HCT116 (cell line): ENCODE data around the gene CHURC1. TPM values are rescaled to one million over a fixed set of nuclear protein-coding genes. Genes with fewer than 3 reads are reported as not detected.

Experiments
- ATAC-seq: fragments of 200-7000 bp; cut with Tn5 transposase; 2 replicates; pipeline ENCODE4 v1.9.1; 2020; ENCODE audit warnings: mild to moderate bottlenecking, moderate library complexity
- BruUV-seq: library from RNA; stranded (reverse); fragments of 400-500 nt; replicated peaks from 2 replicates; lab custom pipeline; 2021; lab: Mats Ljungman, UMichigan
- CTCF ChIA-PET: fragments of 300-600 bp; sonication (Branson Sonifier 250); formaldehyde crosslinking; loops from one replicate; lab custom pipeline; 2021; ENCODE audit warnings: antibody characterized with exemption; lab: Charles Lee
- POLR2A ChIA-PET: fragments of 300-600, 350-600 bp; sonication (Branson Sonifier 250); formaldehyde crosslinking; loops from one replicate; lab custom pipeline; 2021; ENCODE audit warnings: antibody characterized with exemption; lab: Charles Lee
- RAD21 ChIA-PET, 2 experiments: fragments of 300-600 bp; sonication (Branson Sonifier 250); formaldehyde crosslinking; loops; one replicate each; lab custom pipeline; 2023; ENCODE audit warnings: low total read pairs in 2 of 2; ENCODE audit not compliant: uncharacterized antibody in 2 of 2, unreplicated experiment in 2 of 2, low non-redundant PET in 1 of 2; lab: Charles Lee
- DNase-seq: peaks from one replicate; pipeline ENCODE4 v3.0.0-alpha.2; 2010; ENCODE audit warnings: low read depth, low spot score
- H2AFZ ChIP-seq: fragments of 200-600 bp; shearing (Covaris generic), sonication (generic); 2 replicates; pipeline ENCODE4 v1.6.1; 2017; ENCODE audit warnings: low read depth, mixed run types, mixed read lengths, antibody characterized with exemption, low read length; ENCODE audit not compliant: poor library complexity, severe bottlenecking
- H3K27ac ChIP-seq: 2 replicates; pipeline ENCODE4 v1.5.1; 2012; ENCODE audit warnings: low read depth, low read length
- H3K27me3 ChIP-seq: fragments of 200-600 bp; sonication (generic); 2 replicates; pipeline ENCODE4 v1.6.1; 2016; ENCODE audit warnings: mixed run types, low read length, mixed read lengths; ENCODE audit not compliant: insufficient read depth
- H3K36me3 ChIP-seq, 2 experiments: fragments of 200-500 bp in 1 of 2; fragments of 200-600 bp in 1 of 2; sonication (Bioruptor generic) in 1 of 2; sonication (generic) in 1 of 2; 2 replicates each; pipeline versions ENCODE4 v1.5.1 to v1.6.1; 2014 to 2016; ENCODE audit warnings: low read length in 2 of 2, inconsistent platforms in 1 of 2, mixed read lengths in 1 of 2, mixed run types in 1 of 2; ENCODE audit not compliant: insufficient read depth in 2 of 2, control insufficient read depth in 1 of 2
- H3K4me1 ChIP-seq, 2 experiments: fragments of 200-600 bp in 1 of 2; sonication (generic) in 1 of 2; 2 replicates each; pipeline versions ENCODE4 v1.5.1 to v1.6.1; 2012 to 2017; ENCODE audit warnings: low read length in 2 of 2, inconsistent platforms in 1 of 2, mild to moderate bottlenecking in 1 of 2, mixed read lengths in 1 of 2, mixed run types in 1 of 2, moderate library complexity in 1 of 2; ENCODE audit not compliant: insufficient read depth in 2 of 2, control insufficient read depth in 1 of 2
- H3K4me2 ChIP-seq: fragments of 200-600 bp; sonication (generic); 2 replicates; pipeline ENCODE4 v1.6.1; 2017; ENCODE audit warnings: mixed run types, low read length, mixed read lengths
- H3K4me3 ChIP-seq, 2 experiments: fragments of 200-600 bp in 1 of 2; sonication (generic) in 1 of 2; replicated peaks in 1 of 2; 2 replicates each; pipeline ENCODE4 v1.5.1; 2011 to 2016; ENCODE audit warnings: low read length in 2 of 2, control low read depth in 1 of 2, low read depth in 1 of 2, mild to moderate bottlenecking in 1 of 2, mixed read lengths in 1 of 2, mixed run types in 1 of 2
- H3K79me2 ChIP-seq: fragments of 200-600 bp; sonication (generic); 2 replicates; pipeline ENCODE4 v1.6.1; 2017; ENCODE audit warnings: mild to moderate bottlenecking, mixed run types, low read length, moderate library complexity, mixed read lengths; ENCODE audit not compliant: insufficient read depth
- H3K9ac ChIP-seq: fragments of 200-600 bp; sonication (generic); 2 replicates; pipeline ENCODE4 v1.6.1; 2016; ENCODE audit warnings: low read length, mixed read lengths
- H3K9me2 ChIP-seq: fragments of 200-600 bp; sonication (generic), shearing (Covaris generic); 2 replicates; pipeline ENCODE4 v1.6.1; 2017; ENCODE audit warnings: mixed run types, mild to moderate bottlenecking, moderate library complexity; ENCODE audit not compliant: insufficient read depth
- H3K9me3 ChIP-seq, 2 experiments: fragments of 200-500 bp in 1 of 2; fragments of 200-600 bp in 1 of 2; sonication (Bioruptor generic) in 1 of 2; sonication (generic) in 1 of 2; 2 replicates each; pipeline ENCODE4 v1.6.1; 2014 to 2017; ENCODE audit warnings: low read length in 2 of 2, mixed read lengths in 2 of 2, inconsistent platforms in 1 of 2, low read depth in 1 of 2, mild to moderate bottlenecking in 1 of 2, mixed run types in 1 of 2, moderate library complexity in 1 of 2; ENCODE audit not compliant: control insufficient read depth in 1 of 2, insufficient read depth in 1 of 2
- H4K20me1 ChIP-seq: fragments of 200-600 bp; sonication (generic), shearing (Covaris generic); 2 replicates; pipeline ENCODE4 v1.6.1; 2017; ENCODE audit warnings: mixed run types, mild to moderate bottlenecking, moderate library complexity; ENCODE audit not compliant: insufficient read depth
- EGR1 ChIP-seq: IDR thresholded peaks from 2 replicates; pipeline ENCODE4 v1.6.1; 2012; ENCODE audit warnings: low read depth
- EZH2 ChIP-seq: fragments of 200-600 bp; sonication (generic); IDR thresholded peaks from 2 replicates; pipeline ENCODE4 v1.6.1; 2017; ENCODE audit warnings: antibody characterized with exemption, mixed run types
- EZH2phosphoT487 ChIP-seq: fragments of 200-600 bp; IDR thresholded peaks from 2 replicates; pipeline ENCODE4 v1.6.1; 2018; ENCODE audit warnings: antibody characterized with exemption, borderline replicate concordance
- POLR2AphosphoS5 ChIP-seq: IDR thresholded peaks from 2 replicates; pipeline ENCODE4 v1.6.1; 2011; ENCODE audit warnings: mild to moderate bottlenecking, low read depth, low read length, moderate library complexity
- SRF ChIP-seq: IDR thresholded peaks from 2 replicates; pipeline ENCODE4 v1.6.1; 2012; ENCODE audit warnings: low read depth
- intact Hi-C: fragments of 100-400 bp; cut with micrococcal nuclease; formaldehyde crosslinking; loops from 2 replicates; pipeline ENCODE4 v1.10.0; 2022
- total RNA-seq: library from RNA; stranded (reverse); gene quantifications from one replicate; pipeline ENCODE4 v1.2.1, GENCODE V29; 2021; ENCODE audit not compliant: unreplicated experiment

CHURC1 gene
- total RNA-seq, 1 experiment from 2014 or later, result 47.5 TPM

GRCh38 chr14:64879635-64880220 is 34.5 kb upstream of the CHURC1 start, which contains the start of gene SPTB:
SPTB (minus strand) TSS chr14:64879907; CDS start chr14:64823094, 56,813 bp downstream.
- H3K9me3 ChIP-seq, result no peaks in the 10 kb centered on the region
- H4K20me1 ChIP-seq, result no peaks in the 10 kb centered on the region
- TF ChIP-seq EGR1, result peak; percentile 90
- TF ChIP-seq EZH2, result no peak
- no peak for TF ChIP-seq SRF
- no peaks in the 10 kb centered on the region for H3K36me3 ChIP-seq
- CTCF ChIA-PET, result interaction anchor here (0.7 to 5.2 kb wide), 6 partner anchors 11 to 80 kb away, joined by 3 to 37 read pairs (median 8); no protein-coding TSS in a partner anchor
- intact Hi-C loops, result no loop called here
- H3K9ac ChIP-seq, result peak within 1 kb of the TSS; percentile 47
- RAD21 ChIA-PET, result interaction anchor here in 1 of 2 experiments (0.7 kb wide), 2 partner anchors 96 to 375 kb away, joined by 3 to 4 read pairs; partner anchors contain the start of gene ZBTB1
- H3K79me2 ChIP-seq, result no peaks in the 10 kb centered on the region
- H3K9me2 ChIP-seq, result no peaks in the 10 kb centered on the region
- POLR2A ChIA-PET, result interaction anchor here (1.4 kb wide), 1 partner anchor 11 kb away, joined by 5 read pairs; no protein-coding TSS in a partner anchor
- peak within 1 kb of the TSS; percentile 77 for H2AFZ ChIP-seq
- no peaks in the 10 kb centered on the region for H3K27me3 ChIP-seq
- ATAC-seq (peak; percentile 83), DNase-seq (no peak)
- BruUV-seq, result no TSS peak
- H3K4me2 ChIP-seq, result peak within 1 kb of the TSS; percentile 88
- 0 out of 2 replicates have a peak within 1 kb of the TSS, but pooled peaks have one; percentile 24 for H3K27ac ChIP-seq
- H3K4me1 ChIP-seq, result peaks cover 7 to 16% of the 10 kb centered on the region in 2 experiments; a peak in 3 of 4 replicates
- H3K4me3 ChIP-seq, result peak within 1 kb of the TSS; percentile 55 to 59

GRCh38 chr14:64880221-64881121 is 33.8 kb upstream of the CHURC1 start:
- no peaks in the 10 kb centered on the region for H3K9me2 ChIP-seq
- 0 out of 2 replicates have a peak overlapping the region, but pooled peaks have one; percentile 24 for H3K27ac ChIP-seq
- ATAC-seq, result peak; percentile 89
- RAD21 ChIA-PET, result interaction anchor here in 1 of 2 experiments (0.7 kb wide), 1 partner anchor 95 kb away, joined by 3 read pairs; no protein-coding TSS in a partner anchor
- H3K4me2 ChIP-seq, result peak overlapping the region; percentile 88
- H3K9me3 ChIP-seq, result no peaks in the 10 kb centered on the region
- peak overlapping the region; percentile 77 for H2AFZ ChIP-seq
- POLR2A ChIA-PET, result interaction anchor here (1.4 kb wide), 1 partner anchor 11 kb away, joined by 5 read pairs; no protein-coding TSS in a partner anchor
- no peaks in the 10 kb centered on the region for H3K36me3 ChIP-seq
- no peaks in the 10 kb centered on the region for H4K20me1 ChIP-seq
- intact Hi-C loops, result no loop called here
- DNase-seq, result peak; percentile 26
- H3K9ac ChIP-seq, result peak overlapping the region; percentile 47
- no peaks in the 10 kb centered on the region for H3K79me2 ChIP-seq
- H3K27me3 ChIP-seq, result no peaks in the 10 kb centered on the region
- TF ChIP-seq POLR2AphosphoS5, result peak; percentile 31; the same call in 1 of the 2 replicates
- TF ChIP-seq EZH2phosphoT487, result no peak
- peak overlapping the region; percentile 55 to 59 for H3K4me3 ChIP-seq
- H3K4me1 ChIP-seq, result peaks cover 7 to 16% of the 10 kb centered on the region in 2 experiments; a peak in 3 of 4 replicates
- no TSS peak for BruUV-seq
- CTCF ChIA-PET, result interaction anchor here (1.0 to 5.2 kb wide), 5 partner anchors 10 to 80 kb away, joined by 5 to 37 read pairs (median 8); no protein-coding TSS in a partner anchor
